HG03196 (cell line): ENCODE data around the gene UAP1.

Experiments
- ATAC-seq: cut with Tn5 transposase; IDR thresholded peaks from one replicate; pipeline ENCODE4 v1.9.1; 2021; ENCODE audit not compliant: unreplicated experiment

The UAP1 gene

GRCh38 chr1:162561616-162562469 lies at the start of gene UAP1:
Gene UAP1 (plus strand): TSS chr1:162561722. CDS start chr1:162566069, 4,347 bp downstream.
- ATAC-seq: peak; percentile 34

- ATAC-seq: no peak
These were observed 34.2 kb upstream of the UAP1 start for GRCh38 chr1:162527314-162527713.

GRCh38 chr1:162530307-162530987 lies 31.1 kb upstream of the UAP1 start:
- ATAC-seq: peak; percentile 76

DNA sequence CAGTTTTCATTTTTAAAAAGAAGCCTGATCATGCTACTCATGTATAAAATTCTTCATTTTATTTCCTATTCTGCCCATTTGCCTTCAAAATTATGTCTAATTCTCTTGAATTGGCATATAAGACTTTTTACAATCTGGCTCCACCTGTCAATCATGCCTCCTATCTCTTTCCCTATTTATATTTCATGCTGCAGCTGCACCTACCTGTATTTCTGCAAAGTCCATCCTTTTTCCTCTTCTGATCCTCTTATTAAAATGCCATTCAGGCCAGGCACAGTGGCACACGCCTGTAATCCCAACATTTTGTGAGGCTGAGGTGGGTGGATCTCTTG lies 30.6 kb upstream of the UAP1 start:
- no peak for ATAC-seq

- no peak for ATAC-seq
These were observed 26.0 kb upstream of the UAP1 start for GRCh38 chr1:162535501-162535900.

DNA sequence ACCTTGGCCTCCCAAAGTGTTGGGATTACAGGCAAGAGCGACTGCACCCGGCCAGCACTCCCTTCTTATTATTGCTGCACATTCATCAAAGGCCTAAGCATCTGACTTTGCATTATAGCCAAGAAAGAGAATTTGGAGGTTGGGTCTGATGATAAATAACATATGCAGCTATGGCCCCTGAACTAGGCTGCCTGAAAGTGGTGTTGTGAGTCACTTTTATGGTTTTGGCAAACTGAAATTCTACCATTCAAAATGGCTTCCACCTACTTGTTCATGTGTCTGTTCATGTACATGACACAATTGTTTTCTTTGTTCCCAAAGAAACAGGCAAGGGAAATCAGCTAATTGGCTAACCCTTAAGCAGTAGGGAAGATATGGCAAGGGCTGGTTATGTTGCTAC lies 25.0 kb upstream of the UAP1 start:
- ATAC-seq: no peak

- no peak for ATAC-seq
These were observed 24.3 kb upstream of the UAP1 start for GRCh38 chr1:162537216-162537615.

GRCh38 chr1:162538815-162539431 lies 22.6 kb upstream of the UAP1 start:
- no peak for ATAC-seq

DNA sequence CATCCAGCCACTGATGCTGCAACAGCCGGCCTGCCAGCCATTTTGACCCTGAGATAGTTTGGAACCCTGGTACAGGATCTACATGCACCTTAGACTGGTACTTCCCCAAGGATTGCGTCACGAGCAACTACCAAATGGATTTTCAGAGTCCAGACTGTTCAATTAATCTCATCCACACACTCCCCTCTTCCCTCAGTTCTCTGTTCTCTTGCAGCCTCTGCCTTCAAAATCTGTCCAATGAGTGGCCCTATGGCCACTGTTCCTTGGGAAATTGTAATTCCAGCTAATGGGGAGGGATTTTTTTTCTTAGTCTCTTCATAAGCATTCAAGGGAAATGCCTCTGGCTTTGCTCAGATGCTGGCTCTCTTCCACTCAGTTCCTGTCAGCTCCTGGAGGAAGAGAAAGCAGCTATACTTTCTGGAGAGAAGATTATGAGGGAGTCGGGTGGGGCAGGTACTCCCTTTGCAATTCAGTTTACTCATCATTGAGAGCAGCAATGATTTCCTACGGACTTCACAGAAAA lies 19.8 kb upstream of the UAP1 start:
- no peak for ATAC-seq

DNA sequence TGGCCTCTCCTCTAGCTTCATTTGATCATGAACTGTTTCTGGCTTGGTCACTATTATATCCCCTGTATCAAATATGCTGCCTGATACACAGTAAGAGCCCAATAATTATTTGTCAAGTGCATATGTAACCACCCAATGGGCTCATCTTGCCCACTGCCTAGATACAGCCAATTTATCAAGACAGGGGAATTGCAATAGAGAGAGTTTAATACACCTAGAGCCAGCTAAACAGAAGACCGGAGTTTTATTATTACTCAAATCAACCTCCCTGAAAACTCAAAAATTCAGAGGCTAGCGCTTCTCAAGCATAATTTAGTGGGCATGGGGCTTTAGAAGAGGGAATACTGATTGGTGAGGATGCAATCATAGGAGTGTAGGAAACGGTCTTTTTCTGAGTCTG lies 18.3 kb upstream of the UAP1 start:
- no peak for ATAC-seq

GRCh38 chr1:162548170-162548569 lies 13.4 kb upstream of the UAP1 start:
- no peak for ATAC-seq

DNA sequence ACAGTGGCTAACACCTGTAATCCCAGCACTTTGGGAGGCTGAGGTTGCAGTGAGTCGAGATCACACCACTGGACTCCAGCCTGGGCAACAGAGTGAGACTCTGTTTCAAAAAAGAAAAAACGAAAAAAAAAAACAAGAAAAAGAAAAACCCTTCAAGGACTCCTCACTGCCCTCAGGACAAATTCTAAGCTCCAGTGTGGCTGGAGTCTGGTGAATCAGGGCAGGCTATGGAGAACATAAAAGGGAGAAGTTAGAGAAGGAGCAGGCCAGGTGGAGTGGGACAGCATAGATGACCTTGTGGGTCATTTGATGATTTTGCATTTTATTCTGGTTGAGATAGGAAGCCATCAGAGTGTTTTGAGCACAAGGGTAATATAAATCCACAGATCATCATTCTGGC lies 12.5 kb upstream of the UAP1 start:
- ATAC-seq: no peak

- ATAC-seq: no peak
These were observed 10.6 kb upstream of the UAP1 start for GRCh38 chr1:162550925-162551324.

DNA sequence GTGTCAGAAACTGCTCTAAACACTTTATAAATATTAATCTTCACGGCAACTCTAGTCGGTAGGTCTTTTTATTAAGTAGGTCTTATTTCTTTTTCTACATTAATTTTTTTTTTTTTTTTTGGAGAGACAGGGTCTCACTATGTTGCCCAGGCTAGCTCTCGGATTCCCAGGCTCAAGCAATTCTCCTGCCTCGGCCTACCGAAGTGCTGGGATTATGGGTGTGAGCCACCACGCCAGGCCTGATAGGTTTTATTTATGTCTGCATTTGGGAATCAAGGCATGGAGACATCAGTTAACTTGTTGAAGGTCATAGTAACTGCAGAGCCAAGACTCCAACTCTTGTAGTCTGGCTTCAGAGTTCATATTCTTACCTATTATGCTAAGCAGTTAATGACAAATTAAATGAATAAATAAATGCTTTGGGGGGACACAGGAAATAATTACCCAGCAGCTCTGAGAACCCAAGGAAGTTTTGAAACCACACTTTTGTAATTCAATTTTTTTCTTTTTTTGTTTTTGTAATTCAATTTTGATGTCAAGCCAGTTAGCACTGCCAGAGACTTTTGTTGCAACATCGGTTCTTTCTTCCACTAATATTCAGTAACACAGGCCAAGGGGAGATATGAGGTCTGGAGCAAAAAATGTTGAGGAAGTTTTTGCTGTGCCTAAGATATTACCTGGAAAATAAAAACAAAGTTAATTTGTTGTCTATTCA lies 9.4 kb upstream of the UAP1 start:
- no peak for ATAC-seq

DNA sequence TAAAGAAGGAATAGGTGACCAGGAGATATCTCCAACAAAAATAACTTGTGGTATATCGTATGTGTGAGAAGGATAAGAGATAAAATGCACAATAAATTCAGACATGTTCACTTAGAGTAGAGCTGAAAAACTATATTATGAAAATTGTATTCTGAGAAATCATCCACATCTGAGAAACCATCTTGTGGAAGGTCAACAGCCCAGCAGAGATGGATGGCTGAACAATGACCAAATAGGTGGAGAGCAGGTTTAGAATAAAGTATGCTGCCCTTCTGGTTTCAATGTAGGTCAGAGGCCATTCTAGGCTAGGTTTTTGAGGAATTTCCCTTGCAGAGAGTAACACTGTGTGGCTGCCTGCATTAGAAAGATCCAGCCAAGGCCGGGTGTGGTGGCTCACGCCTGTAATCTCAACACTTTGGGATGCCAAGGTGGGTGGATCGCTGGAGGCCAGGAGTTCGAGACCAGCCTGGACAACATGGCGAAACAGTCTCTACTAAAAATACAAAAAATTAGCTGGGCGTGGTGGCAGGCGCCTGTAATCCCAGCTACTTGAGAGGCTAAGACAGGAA lies 8.8 kb upstream of the UAP1 start:
- ATAC-seq: no peak

DNA sequence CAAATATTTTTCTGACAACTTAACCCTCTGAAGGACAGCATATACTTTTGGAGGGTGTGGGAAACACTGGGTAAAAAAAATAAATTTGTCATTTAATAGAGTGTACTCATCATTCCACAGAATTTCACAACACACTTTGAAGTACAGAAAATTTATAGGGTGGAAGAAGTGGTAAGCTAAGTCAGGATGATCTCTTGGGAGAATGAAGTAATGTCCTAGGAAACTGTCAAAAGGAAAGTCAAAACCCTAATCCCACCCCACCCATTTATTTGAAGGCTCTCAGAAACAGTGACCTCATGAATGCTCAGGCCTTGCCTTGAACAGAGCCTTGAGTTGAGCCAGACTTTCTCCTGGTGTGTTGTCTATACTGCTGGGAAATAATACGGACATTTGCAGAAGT lies 7.3 kb upstream of the UAP1 start:
- ATAC-seq: no peak

- ATAC-seq: no peak
These were observed 4.0 kb upstream of the UAP1 start for GRCh38 chr1:162557536-162557935.

DNA sequence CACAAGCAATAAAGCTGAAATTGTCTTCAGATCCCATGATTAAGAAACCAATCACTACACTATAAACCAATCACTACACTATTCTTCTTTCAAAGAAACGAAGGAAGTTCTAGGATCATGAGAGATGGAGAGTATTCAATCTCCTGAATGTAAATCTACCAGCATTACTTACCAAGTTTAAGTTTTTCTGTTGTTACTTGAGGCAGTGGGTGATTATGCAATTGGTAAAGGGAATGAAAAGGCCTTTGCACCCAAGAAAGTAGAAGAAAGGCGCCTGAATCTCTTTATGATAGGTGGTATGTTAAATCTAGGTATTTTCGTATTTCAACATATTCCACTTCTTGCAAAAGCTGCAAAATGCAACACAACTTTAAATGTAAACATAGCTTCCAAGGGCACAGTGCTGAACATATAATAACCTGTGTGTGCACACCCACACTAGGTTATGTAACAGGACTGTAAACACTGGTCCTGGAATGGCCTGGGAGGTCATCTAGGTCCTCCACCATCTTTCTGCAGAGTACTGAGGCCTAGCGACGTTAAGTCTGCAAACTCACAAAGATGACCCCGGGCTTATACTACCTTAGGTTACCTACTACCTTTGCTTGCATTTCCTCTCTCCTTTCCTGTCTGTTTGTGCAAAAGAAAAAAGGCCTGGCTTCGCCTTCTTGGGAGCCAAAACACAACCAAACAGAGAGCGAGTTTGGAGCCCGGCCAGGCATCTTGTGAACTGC lies 1.1 kb upstream of the UAP1 start:
- no peak for ATAC-seq

DNA sequence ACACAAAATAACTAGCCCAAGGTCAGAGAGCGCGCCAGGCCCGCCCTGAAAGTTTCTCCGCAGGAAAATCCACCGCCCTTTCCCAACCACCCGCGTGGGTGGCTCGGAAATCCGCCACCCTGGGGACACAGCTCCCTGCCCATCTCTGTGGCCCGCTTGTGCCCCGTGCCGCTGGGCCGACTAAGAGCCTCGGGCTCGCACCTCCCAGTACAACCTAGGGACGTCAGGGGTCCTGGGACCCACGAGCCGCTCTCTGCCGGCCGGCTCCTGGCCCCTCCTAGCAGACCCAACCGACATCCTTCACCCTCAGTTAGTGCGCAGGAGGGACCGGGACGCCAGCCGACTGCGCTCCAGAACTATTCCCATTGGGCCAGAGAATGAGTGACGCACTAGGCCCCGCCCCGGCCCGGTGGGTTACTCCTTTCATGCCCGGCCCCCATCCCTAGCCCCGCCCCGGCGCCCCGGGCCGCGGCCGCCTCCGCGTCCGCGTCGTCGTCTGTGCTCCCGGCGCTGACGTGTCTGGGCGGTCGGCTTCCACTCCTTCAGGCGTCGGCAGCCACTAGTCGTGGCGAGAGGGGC lies 396 bp upstream of the UAP1 start:
- peak; percentile 96 for ATAC-seq

- ATAC-seq: no peak
These were observed 927 bp downstream of the UAP1 start for GRCh38 chr1:162562470-162562828.
